Caco-2 (cell line): ENCODE data around the gene DNAJC3. TPM values are rescaled to one million over a fixed set of nuclear protein-coding genes. Genes with fewer than 3 reads are reported as not detected.
"Not testable (repeated sequence)": the region's sequence is repeated elsewhere in the genome, so short reads cannot be mapped to it uniquely, and the experiment has no call there.

Experiments used
- BruUV-seq: library from RNA; stranded (reverse); fragments of 400-500 nt; replicated peaks from 2 replicates; lab custom pipeline; 2021; lab: Mats Ljungman, UMichigan
- CTCF ChIA-PET: fragments of 300-600 bp; sonication (Branson Sonifier 250); formaldehyde crosslinking; loops from one replicate; lab custom pipeline; 2022; ENCODE audit warnings: antibody characterized with exemption; lab: Charles Lee
- POLR2A ChIA-PET: fragments of 300-600 bp; sonication (Branson Sonifier 250); formaldehyde crosslinking; loops from one replicate; lab custom pipeline; 2022; ENCODE audit warnings: antibody characterized with exemption; lab: Charles Lee
- DNase-seq, 2 experiments: peaks; one replicate each; pipeline versions ENCODE4 v3.0.0 to v3.0.0-alpha.2; 2020 to 2022
- H3K27me3 ChIP-seq: replicated peaks from 2 replicates; pipeline ENCODE4 v1.6.0; 2011; ENCODE audit warnings: low read length; ENCODE audit not compliant: control insufficient read depth, insufficient read depth
- H3K36me3 ChIP-seq: 2 replicates; pipeline ENCODE4 v1.5.1; 2011; ENCODE audit warnings: low read length; ENCODE audit not compliant: control insufficient read depth, insufficient read depth
- H3K4me1 ChIP-seq: fragments of 250-450 bp; sonication (Bioruptor Pico); 2 replicates; pipeline ENCODE4 v1.5.1; 2020; ENCODE audit warnings: mild to moderate bottlenecking
- H3K4me3 ChIP-seq: 2 replicates; pipeline ENCODE4 v1.5.1; 2011; ENCODE audit warnings: low read depth, mild to moderate bottlenecking, control low read depth, low read length
- H3K9me3 ChIP-seq: fragments of 250-450 bp; sonication (Bioruptor Pico); 2 replicates; pipeline ENCODE4 v1.5.1; 2020; ENCODE audit warnings: mild to moderate bottlenecking, moderate library complexity
- H3K27ac Mint-ChIP-seq: one replicate; pipeline ENCODE4 v1.8.0; 2022; ENCODE audit warnings: mixed read lengths; ENCODE audit not compliant: unreplicated experiment
- H3K27me3 Mint-ChIP-seq: one replicate; pipeline ENCODE4 v1.8.0; 2022; ENCODE audit warnings: mixed read lengths; ENCODE audit not compliant: insufficient read depth, unreplicated experiment
- H3K36me3 Mint-ChIP-seq: one replicate; pipeline ENCODE4 v1.8.0; 2022; ENCODE audit warnings: mild to moderate bottlenecking, mixed read lengths; ENCODE audit not compliant: insufficient read depth, unreplicated experiment
- H3K4me1 Mint-ChIP-seq: one replicate; pipeline ENCODE4 v1.8.0; 2022; ENCODE audit warnings: low read depth, mixed read lengths; ENCODE audit not compliant: unreplicated experiment
- H3K4me3 Mint-ChIP-seq: one replicate; pipeline ENCODE4 v1.8.0; 2022; ENCODE audit warnings: mild to moderate bottlenecking, moderate library complexity, mixed read lengths; ENCODE audit not compliant: unreplicated experiment
- H3K9me3 Mint-ChIP-seq: one replicate; pipeline ENCODE4 v1.8.0; 2022; ENCODE audit warnings: mixed read lengths; ENCODE audit not compliant: unreplicated experiment
- intact Hi-C: fragments of 100-400 bp; cut with micrococcal nuclease; formaldehyde crosslinking; loops from one replicate; pipeline ENCODE4 v1.10.0; 2022; ENCODE audit not compliant: unreplicated experiment
- total RNA-seq: library from RNA; stranded (reverse); gene quantifications from 2 replicates; pipeline ENCODE4 v1.2.3, GENCODE V29; 2022
- TF ChIP-seq, protein P1 (sequence below), 2 experiments: fragments of 200-600 bp in 1 of 2; IDR thresholded peaks; 1 replicate in 1 of 2; 2 replicates in 1 of 2; pipeline versions ENCODE4 v1.5.1 to v1.8.0; 2011 to 2022; ENCODE audit warnings: antibody characterized with exemption in 1 of 2, control low read depth in 1 of 2, inconsistent platforms in 1 of 2, low read depth in 1 of 2, low read length in 1 of 2, mild to moderate bottlenecking in 1 of 2, moderate library complexity in 1 of 2; ENCODE audit not compliant: insufficient read depth in 1 of 2, severe bottlenecking in 1 of 2, unreplicated experiment in 1 of 2

The DNAJC3 gene
- total RNA-seq, 1 experiment from 2014 or later, result 36.8 TPM

DNA sequence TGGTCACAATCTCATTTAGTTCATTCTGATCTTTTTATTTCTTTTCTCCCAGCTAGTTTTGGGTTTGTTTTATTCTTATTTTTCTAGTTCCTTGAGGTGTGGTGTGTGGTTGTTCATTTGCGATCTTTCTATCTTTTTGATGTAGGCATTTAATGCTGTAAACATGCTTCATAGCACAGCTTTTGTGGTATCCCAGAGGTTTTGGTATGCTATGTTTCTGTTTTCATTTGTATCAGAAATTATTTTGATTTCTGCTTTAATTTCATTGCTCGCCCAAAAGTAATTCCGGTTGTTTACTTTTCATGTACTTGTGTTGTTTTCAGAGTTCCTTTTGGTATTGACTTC is 12.6 kb downstream of the DNAJC3 start:
- CTCF ChIA-PET, result no interaction called here
- no peak overlapping the region for H3K4me3 Mint-ChIP-seq
- intact Hi-C loops, result no loop called here
- Histone ChIP-seq H3K9me3 (peaks cover 9% of the 10 kb centered on the region), H3K4me1 (no peaks in the 10 kb centered on the region), H3K36me3 (peaks cover 2% of the 10 kb centered on the region; the same call in 1 of the 2 replicates), H3K27me3 (no peaks in the 10 kb centered on the region; the same call in 1 of the 2 replicates), H3K4me3 (no peak overlapping the region)
- TF ChIP-seq, protein P1, sequence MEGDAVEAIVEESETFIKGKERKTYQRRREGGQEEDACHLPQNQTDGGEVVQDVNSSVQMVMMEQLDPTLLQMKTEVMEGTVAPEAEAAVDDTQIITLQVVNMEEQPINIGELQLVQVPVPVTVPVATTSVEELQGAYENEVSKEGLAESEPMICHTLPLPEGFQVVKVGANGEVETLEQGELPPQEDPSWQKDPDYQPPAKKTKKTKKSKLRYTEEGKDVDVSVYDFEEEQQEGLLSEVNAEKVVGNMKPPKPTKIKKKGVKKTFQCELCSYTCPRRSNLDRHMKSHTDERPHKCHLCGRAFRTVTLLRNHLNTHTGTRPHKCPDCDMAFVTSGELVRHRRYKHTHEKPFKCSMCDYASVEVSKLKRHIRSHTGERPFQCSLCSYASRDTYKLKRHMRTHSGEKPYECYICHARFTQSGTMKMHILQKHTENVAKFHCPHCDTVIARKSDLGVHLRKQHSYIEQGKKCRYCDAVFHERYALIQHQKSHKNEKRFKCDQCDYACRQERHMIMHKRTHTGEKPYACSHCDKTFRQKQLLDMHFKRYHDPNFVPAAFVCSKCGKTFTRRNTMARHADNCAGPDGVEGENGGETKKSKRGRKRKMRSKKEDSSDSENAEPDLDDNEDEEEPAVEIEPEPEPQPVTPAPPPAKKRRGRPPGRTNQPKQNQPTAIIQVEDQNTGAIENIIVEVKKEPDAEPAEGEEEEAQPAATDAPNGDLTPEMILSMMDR (IDR thresholded peaks at IDR 0.05; ENCODE audit: insufficient read depth in 1 of 2, low read depth in 1 of 2, low read length in 1 of 2, severe bottlenecking in 1 of 2, unreplicated experiment in 1 of 2), result no peak
- no peaks in the 10 kb centered on the region for H3K27me3 Mint-ChIP-seq
- H3K27ac Mint-ChIP-seq, result no peak overlapping the region
- POLR2A ChIA-PET, result no interaction called here
- no TSS peak for BruUV-seq
- peaks cover 31% of the 10 kb centered on the region for H3K9me3 Mint-ChIP-seq
- no peak for DNase-seq
- H3K4me1 Mint-ChIP-seq, result no peaks in the 10 kb centered on the region
- peaks cover 16% of the 10 kb centered on the region for H3K36me3 Mint-ChIP-seq

DNA sequence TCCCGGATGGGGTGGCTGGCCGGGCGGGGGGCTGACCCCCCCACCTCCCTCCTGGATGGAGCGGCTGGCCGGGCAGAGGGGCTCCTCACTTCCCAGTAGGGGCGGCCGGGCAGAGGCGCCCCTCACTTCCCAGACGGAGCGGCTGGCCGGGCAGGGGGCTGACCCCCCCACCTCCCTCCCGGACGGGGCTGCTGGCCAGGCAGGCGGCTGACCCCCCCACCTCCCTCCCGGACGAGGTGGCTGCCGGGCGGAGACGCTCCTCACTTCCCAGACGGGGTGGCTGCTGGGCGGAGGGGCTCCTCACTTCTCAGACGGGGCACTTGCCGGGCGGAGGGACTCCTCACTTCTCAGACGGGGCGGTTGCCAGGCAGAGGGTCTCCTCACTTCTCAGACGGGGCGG is 14.0 kb downstream of the DNAJC3 start:
- H3K4me3 ChIP-seq, H3K27me3 Mint-ChIP-seq, H3K4me3 Mint-ChIP-seq, DNase-seq, intact Hi-C loops, H3K4me1 ChIP-seq, CTCF ChIA-PET, H3K27ac Mint-ChIP-seq, H3K36me3 ChIP-seq, H3K27me3 ChIP-seq, BruUV-seq, POLR2A ChIA-PET, H3K4me1 Mint-ChIP-seq, H3K9me3 ChIP-seq: not testable (repeated sequence)
- Mint-ChIP-seq H3K36me3 (peaks cover 16% of the 10 kb centered on the region), H3K9me3 (peaks cover 30% of the 10 kb centered on the region)

DNA sequence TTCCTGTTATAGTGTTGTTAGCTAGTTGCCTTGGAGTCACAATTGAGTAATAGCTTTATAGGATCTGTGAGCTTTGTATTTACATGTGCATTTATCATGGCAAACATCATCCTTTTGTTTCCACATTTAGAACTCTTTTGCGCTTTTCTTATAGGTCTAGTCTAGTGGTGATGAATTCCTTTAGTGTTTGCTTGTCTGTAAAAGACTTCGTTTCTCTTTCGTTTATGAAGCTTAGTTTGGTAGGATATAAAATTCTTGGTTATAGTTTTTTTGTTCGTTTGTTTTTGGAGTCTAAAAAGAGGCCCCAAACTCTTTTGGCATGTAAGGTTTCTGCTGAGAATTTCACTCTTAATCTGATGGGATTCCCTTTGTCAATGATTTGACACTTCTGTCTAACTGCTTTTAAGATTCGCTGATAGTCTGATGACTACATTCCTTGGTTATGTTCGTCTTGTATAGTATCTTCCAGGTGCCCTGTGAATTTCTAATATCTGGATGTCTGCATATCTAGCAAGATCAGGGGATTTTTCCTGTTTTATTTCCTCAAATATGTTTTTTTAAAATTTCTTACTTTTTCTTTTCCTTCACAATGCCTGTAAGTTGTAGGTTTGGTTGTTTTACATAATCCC is 20.2 kb downstream of the DNAJC3 start:
- Mint-ChIP-seq H3K9me3 (no peaks in the 10 kb centered on the region), H3K27ac (no peak overlapping the region), H3K4me3 (no peak overlapping the region), H3K4me1 (peaks cover 13% of the 10 kb centered on the region), H3K27me3 (no peaks in the 10 kb centered on the region), H3K36me3 (no peaks in the 10 kb centered on the region)
- H3K27me3 ChIP-seq, result no peaks in the 10 kb centered on the region
- no peak for DNase-seq
- intact Hi-C loops, result no loop called here
- no peaks in the 10 kb centered on the region for H3K36me3 ChIP-seq
- H3K4me3 ChIP-seq, result no peak overlapping the region
- TF ChIP-seq, protein P1 (IDR thresholded peaks at IDR 0.05; ENCODE audit: insufficient read depth in 1 of 2, low read depth in 1 of 2, low read length in 1 of 2, severe bottlenecking in 1 of 2, unreplicated experiment in 1 of 2), result no peak
- CTCF ChIA-PET, result no interaction called here
- POLR2A ChIA-PET, result interaction anchor here (0.6 to 0.7 kb wide), 2 partner anchors 9 to 14 kb away, joined by 3 to 10 read pairs; no protein-coding TSS in a partner anchor
- 0 out of 2 replicates have a peak, but pooled peaks cover 6% of the 10 kb centered on the region for H3K4me1 ChIP-seq
- H3K9me3 ChIP-seq, result 0 out of 2 replicates have a peak, but pooled peaks cover 6% of the 10 kb centered on the region
- BruUV-seq, result no TSS peak
